HL-60/S4 (cell line): ENCODE results near the gene ACACA.
"Not testable (repeated sequence)": the region's sequence is repeated elsewhere in the genome, so short reads cannot be mapped to it uniquely, and the experiment has no call there.

ENCODE experiments used
- in situ Hi-C: fragments of 300-500 bp; cut with MboI; formaldehyde crosslinking; loops from 2 replicates; pipeline ENCODE4 v1.14.3; 2022; ENCODE audit warnings: low sequenced_read_pairs

The ACACA gene

DNA sequence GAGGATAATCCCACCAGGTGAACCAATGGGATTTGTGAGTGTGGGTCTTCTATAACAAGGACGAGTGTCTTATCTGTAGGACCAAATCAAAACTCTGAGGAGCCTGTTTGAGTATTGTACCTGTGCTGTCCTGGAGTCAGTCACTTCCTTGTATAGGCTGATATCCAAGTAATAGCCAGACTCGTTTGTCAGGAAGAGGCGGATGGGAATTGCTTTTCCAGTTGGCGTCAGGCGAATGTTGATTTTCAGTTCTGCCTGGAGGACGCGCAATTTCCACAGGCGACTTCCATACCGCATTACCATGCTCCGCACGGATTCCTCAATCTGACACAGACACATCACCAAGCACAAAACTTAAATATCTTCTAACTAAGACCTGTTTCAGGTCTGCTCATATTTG lies 218.5 kb downstream of the ACACA start:
- in situ Hi-C loops, result no loop called here

DNA sequence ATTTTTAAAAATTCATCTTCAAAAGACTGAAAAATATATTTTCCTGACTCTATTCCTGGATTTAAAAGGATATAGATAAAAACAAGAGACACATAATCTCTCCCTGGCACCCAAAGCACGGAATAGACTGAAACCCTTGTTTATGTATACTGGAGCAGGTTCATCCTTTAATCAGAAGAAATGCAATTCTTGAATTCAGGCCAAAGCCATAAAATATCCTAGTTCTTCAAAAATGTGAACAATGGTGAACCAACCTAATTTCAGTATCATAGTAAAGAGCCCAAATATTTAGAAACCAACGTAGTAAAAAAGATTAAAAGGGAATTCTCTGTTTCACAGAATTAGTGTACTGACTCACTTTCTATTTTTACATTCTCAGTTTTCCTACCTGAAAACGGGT lies 219.4 kb downstream of the ACACA start:
- in situ Hi-C loops, result no loop called here

DNA sequence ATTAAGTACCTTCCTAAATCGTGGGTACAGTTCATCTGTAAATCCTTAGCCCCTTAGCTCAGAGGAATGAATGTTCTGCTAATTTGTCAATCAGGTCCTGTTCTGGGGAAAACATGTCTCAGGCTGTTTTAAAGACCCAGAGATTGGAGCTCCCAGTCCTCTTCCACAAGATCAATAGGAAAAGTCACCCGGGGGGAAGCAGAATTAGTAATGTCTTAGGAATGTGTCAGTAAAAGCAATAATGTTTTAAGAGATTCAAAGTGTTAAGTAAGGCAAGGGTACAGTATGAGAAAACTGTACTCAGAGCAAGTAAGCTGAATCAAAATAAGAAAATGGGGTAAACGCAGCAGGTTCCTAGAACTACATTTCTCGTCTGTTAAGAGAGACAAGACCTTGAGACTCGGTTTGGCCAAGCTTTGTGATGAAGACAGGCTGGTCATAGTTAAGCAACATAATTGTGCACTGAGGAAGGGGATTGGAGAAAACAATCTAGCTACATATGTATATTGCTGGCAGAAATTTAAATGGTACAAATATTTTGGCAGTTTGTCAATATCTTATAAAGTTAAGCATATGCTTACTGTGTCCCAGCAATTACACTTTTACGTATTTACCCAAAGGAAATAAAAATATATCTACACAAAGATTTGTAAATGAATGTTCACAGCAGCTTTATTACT lies 223.7 kb downstream of the ACACA start:
- in situ Hi-C loops, result no loop called here

DNA sequence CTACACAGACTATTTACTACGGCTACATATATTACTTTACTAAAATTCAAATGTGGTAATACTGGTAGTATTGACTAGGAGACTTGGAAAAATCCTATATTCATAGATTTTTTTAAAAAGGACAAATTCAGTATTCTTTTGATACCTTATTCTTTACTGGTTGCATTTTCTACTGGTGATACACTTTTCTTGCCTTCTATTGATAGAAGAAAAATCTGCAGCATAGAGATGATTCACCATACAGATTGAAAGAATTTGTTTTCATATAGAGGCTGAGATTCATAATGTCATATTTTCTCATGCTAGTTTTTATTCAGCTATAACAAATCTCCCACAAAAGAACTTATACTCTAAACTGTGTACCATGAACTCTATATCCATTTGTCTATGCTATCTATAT lies 226.3 kb downstream of the ACACA start:
- in situ Hi-C loops, result no loop called here

DNA sequence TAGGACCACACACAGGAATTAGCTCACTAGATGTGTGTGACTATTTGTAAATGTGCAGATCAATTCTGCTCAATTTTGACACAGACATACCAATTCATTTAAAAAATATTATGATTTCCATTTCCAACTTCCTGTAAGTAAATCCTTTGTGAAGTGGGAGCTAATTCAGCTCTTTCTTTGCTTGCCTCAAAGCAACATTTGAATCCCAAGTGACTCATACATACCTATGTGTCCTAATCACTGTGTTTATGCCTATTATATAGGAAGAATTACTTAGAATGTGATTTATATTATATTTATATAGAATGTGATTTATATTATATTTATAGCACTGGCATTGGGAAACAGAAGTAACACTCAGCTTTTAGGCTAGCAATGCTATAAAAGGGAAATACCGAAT lies 226.7 kb downstream of the ACACA start:
- in situ Hi-C loops, result no loop called here

DNA sequence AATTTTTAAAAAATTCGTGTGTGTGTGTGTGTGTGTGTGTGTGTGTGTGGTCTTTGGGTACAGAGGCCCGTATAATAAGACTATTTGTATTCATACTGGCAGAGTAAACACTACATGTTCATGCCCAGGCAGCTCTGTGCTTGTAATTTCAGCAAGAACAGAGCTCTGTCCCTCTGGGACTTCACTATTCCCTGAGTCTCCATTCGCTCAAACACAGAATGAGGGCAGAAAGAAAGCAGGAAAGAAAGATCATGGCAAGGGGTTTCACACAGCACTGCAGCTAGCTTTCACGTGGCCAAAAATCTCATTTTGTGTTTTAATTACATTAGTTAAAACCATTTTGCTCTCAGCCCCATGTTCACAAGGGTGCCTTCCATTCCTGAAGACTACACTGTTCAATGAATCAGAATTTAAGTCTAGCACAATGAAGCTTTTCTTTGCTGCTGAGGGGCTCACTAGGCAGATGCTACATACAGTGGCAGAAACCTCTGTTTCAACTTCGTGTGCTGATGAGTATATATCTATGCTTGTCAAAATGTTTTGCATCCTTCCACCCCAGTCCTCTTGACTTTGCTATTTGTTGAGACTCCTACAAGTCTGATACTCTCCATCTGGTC lies 229.3 kb downstream of the ACACA start:
- in situ Hi-C loops, result no loop called here

DNA sequence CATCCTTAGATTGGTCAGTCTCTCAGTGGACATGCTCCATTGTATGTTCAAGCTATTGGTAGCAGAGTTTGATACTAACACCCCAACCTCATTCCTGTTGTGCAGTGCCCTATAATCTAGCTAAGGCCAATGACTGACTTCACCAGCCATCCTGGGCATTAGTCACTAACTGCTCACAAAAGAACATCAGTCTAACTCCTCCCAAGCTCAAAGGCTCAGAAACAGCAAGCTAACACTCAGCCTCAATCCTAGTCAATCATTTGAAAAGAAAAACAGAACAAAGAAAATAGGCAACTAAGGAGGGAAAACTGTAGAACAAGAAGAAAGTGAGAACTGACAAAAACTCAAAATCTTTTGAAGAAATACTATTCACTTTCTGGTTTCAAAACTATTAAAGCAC lies 229.9 kb downstream of the ACACA start:
- in situ Hi-C loops, result no loop called here

DNA sequence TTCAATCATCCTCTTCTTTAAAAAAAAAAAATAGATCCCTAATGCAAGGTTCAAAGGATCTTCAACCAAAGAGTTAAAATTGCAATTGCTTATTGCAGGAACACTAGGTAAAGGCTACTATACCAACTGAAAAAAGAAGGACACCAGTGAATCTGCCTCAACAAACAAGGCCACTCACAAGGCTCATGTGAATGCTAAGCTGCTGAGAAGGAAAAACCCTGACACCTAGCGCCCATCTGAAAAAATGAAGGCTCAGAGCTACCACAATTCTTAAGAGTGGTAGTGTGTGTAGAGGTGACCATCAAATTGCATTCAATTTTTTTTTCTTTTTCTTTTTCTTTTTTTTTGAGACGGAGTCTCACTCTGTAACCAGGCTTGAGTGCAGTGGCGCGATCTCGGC lies 232.4 kb downstream of the ACACA start:
- in situ Hi-C loops, result no loop called here

DNA sequence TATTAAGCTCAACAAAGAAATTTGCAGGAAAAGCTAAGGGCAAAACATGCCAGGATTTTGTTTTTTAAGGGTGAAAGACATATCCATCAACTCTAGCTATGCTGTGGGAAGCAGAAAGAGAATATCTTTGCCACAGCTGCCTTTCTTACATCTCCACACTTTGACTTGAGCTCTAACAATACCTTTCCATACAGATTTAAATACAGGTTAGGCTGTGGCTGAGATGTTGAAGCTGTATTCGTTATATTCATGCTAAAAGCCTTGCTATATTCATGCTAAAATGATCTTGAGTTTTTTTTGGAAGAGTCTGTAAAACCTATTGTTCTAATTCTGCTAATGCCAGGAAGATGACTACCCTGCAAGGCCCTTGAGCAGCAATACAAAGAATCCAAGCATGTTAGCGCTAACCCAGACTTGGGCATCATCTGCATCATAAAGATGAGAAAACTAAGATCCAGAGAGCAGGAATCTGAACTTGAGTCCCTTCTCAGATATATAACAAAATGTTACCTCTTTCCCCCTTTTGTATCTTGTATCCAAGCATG lies 235.7 kb downstream of the ACACA start:
- in situ Hi-C loops, result no loop called here

DNA sequence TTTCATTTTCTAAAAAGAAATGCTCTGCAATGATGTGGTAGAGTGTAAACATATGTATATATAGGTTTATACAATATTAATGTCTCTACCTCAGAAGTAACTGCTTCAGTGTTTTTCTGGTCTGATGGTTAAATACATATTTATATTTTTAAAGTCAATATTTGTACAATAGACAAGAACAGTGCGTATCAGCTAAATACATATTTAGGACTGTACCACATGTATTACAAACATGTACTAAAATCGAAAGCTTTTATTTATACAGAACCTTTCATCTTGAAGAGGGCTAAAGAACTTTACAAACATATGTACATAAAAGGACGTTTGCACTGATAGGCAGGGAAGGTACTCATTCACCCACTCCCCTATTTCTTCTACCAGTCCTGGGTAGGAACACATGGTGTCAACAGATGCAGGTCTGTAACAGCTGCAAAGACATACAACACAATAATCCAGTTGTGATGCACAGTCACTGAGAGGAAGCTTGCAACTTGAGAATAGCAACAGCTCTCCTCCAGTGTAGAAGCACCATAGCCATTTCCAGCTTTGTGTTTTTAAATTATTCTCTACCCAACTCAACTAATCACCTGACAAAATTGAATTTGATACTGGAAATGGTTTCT lies 237.8 kb downstream of the ACACA start:
- in situ Hi-C loops, result no loop called here

DNA sequence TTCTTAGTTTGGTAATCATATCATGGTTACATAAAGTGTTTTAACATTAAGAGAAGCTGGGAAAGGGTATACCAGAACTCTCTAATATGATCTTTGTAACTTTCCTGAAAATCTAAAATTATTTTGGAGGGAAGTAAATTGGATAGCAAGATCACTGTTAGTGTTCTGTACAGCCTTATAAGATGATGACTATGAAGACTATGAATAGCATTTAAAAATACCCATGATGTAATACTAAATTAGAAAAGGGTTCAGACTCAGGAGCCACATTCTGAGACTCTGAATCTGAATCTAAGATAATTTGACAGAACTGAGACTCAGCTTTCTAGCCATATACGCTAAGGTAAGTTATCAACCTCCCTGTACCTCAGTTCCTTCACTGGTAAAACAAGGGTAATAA lies 238.9 kb downstream of the ACACA start:
- in situ Hi-C loops, result no loop called here

DNA sequence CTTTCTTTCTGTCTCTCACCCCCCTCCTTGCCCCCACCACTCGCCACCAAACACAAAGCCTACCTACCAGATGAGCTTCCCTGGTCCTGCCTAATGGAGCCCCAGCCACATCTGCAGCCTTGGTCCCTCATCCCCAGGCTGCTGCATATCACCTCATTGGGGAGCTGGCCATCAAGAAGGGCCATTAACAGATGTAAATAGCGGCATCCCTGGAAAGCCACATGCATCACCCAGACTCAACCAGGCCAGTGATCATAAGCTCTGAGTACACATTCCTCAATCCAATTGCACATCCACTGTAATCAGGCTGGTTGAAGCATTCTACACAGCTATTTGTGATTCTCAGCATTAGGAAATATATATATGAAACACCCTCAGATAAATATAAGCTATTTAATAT lies 242.6 kb downstream of the ACACA start:
- in situ Hi-C loops, result no loop called here

DNA sequence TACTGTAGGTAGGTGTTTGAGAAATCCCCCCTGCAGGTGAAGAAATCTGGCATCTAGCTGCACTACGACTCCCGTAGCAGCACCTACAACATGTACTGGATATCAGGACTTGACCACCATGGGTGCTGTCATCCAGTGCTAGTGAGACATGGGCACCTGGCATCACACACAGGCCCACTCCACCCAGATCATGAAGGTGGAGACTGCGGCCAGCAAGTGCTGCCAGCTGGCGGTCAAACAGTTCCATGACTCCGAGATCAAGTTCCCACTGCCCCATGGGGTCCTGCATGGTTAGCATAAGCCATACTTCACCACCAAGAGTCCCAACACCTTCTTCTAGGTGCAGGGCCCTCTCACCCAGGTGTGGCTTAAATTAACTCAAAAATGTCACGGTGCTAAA lies 243.8 kb downstream of the ACACA start:
- in situ Hi-C loops, result no loop called here

DNA sequence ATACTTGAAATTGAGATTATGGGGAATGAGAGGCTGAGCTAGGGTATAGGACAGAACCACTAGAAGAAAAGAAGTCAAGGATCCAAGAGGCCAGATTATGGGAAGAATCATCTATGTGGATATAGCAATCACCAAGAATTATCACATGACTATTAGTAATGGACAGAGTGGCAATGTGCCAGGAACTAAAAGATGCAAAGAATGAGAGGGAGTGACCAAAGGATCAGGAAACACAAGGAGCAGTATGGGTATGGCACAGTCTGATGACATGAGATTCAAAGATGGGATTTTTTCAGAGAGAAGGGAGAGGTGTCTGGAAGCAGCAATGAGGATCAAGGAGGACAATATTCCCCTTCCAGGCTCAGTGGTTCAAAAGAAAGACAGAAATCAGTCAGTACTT lies 245.7 kb downstream of the ACACA start:
- in situ Hi-C loops, result no loop called here

DNA sequence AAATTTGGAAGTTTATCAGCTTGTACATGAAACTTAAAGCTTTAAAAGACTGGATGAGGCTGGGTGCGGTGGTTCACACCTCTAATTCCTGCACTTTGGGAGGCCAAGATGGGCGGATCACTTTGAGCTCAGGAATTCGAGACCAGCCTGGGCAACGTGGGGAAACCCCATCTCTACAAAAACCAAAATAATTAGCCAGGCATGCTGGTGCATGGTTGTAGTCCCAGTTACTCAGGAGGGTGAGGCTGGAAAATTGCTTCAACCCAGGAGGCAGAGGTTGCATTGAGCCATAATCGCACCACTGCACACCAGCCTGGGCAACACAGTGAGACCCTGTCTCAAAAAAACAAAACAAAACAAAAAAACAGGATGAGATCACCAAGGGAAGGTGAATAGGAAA lies 248.3 kb downstream of the ACACA start:
- in situ Hi-C loops, result no loop called here

DNA sequence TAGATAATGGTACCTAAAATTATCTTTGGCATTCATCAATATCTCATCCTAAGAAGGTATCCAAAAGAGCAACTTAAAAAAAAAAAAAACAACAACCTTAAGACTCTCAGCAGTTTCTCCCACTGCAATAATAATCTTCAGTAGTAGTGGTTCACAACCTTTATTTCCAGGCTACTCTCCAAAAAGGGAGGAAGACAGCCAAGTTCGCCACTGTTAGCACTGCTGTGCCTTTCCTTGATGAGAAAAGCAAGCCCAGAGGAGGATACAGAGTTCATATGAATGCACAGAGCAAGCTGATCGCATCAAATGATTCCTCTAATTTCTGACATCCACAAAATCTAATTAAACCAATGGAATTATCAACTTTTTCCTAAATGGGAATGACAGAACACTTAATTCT lies 258.5 kb downstream of the ACACA start:
- in situ Hi-C loops, result no loop called here

DNA sequence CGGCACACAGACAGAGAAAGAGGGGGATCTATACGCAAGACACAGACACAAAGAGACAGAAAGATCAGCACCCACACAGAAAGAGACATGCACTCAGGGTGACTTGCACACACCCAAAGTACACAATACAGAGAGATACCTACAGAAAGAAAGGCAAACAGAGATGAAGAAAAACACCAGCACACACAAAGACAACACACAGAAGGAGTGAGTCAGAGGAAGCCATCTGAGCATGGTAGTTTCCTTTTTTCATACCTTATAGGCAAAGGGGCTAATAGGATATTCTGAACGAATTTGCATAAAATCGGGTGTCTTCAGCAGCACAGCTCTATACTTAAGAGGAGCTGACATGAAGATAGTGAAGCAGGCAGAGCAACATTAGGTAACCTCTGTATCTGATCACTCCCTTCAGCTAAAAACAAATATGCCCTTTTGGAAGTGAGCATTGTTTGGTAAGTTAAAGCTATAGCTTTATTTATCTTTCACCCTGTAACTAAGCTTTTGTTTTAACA lies 259.3 kb downstream of the ACACA start:
- in situ Hi-C loops, result no loop called here

DNA sequence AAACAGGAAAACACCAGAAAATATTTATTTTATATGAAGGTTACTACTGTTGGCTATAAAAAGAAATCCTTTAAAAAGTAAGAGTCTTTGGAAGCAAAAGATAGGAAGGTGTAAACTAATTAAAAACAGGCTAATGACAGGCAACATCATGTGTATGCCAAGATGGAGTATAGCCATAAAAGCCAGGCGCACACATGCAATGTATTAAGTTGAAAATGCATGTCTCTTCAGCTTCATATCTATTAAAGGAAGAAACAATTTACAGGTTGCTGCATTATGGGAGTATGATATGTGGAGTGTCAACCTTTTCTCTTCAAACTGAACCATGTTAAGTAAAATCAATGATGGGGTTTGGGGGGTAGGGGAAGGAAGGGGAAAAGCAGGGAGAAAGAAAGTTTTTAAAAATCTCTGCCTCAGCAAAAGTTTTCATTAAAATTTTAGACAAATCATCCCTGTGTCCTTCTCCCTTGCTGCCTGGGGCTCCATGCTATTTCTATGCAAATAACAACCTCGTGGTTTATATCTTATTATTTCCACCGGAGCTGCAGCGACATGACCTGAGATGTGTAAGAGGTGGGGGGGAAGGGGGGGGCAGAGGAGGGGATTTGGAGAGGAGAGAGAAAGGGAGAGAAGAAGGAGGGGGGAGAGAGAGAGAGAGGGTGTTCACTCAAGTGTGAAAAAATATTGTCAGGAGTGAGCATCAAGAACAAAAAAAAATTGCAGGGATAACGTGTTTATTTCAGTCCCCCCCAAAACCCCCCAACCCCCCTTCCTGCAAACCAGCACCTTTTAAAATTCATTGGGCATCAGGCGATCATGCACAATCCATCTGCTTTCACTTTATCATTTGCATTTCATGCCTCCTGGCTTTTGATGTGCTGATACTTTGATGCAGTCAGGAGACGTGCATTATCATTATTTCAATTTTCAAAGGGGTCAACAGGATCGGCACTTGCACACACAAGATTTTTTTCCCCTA lies 260.3 kb downstream of the ACACA start:
- in situ Hi-C loops, result no loop called here

DNA sequence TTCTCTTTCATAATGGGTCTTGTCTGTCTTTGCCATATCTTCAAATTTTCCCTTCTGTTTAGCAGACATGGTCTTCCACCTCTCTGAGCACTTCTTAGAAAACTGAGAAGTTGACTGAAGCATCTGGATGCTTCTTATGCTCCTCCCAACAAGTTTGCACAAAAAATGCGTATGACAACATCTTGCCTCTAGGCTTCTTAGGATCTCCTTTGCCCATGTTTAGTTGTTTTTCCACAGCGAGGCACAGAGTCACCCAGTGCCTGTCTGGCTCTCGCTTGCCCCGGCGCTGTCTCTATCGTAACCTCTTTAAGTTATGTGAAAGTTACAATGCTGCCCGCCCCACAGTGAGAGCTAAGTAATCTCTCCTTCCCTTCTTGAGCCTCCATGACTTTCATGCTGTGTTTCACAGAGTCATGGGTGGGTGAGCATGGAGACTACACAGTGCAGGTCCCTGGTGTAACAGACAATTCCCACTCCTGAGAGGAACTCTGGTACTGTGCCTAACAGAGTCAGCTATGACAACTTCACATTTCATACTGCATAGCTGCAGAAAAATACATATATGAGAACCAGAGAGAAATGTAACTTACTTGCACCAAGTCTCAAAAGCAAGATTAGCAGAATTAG lies 262.4 kb downstream of the ACACA start:
- in situ Hi-C loops, result no loop called here

DNA sequence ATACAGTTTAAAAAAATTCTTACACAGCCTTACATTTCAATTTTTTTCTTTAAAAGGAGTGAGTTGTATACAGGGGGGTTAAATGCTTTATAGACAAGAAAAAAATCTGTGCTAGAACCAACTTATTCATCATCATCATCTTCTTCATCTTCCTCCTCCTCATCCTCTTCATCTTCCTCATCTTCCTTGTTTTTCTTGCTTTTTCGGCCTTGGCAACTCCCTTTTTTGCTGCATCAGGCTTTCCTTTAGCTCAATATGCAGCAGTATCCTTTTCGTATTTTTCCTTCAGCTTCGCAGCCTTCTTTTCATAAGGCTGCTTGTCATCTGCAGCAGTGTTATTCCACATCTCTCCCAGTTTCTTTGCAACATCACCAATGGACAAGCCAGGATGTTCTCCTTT lies 263.1 kb downstream of the ACACA start:
- in situ Hi-C loops, result not testable (repeated sequence)
